Skin epidermis (tissue), 12 donors: ENCODE measurements around the gene NIPAL1.
A peak's percentile ranks its signal among the peaks of the same experiment; 100 is the strongest.
"Not testable (repeated sequence)": the region's sequence is repeated elsewhere in the genome, so short reads cannot be mapped to it uniquely, and the experiment has no call there.

ENCODE experiments used
- H3K27ac ChIP-seq, 21 experiments: fragments of 200-600 bp; sonication (generic) in 11 of 21; one replicate each; pipeline ENCODE4 v1.5.0; 2020; ENCODE audit warnings: mild to moderate bottlenecking in 3 of 21, inconsistent platforms in 2 of 21, moderate library complexity in 2 of 21
- H3K4me3 ChIP-seq, 7 experiments: fragments of 200-600 bp; sonication (generic) in 2 of 7; one replicate each; pipeline ENCODE4 v1.5.0; 2020; ENCODE audit warnings: inconsistent platforms in 2 of 7, mild to moderate bottlenecking in 2 of 7, moderate library complexity in 1 of 7

NIPAL1 gene

DNA sequence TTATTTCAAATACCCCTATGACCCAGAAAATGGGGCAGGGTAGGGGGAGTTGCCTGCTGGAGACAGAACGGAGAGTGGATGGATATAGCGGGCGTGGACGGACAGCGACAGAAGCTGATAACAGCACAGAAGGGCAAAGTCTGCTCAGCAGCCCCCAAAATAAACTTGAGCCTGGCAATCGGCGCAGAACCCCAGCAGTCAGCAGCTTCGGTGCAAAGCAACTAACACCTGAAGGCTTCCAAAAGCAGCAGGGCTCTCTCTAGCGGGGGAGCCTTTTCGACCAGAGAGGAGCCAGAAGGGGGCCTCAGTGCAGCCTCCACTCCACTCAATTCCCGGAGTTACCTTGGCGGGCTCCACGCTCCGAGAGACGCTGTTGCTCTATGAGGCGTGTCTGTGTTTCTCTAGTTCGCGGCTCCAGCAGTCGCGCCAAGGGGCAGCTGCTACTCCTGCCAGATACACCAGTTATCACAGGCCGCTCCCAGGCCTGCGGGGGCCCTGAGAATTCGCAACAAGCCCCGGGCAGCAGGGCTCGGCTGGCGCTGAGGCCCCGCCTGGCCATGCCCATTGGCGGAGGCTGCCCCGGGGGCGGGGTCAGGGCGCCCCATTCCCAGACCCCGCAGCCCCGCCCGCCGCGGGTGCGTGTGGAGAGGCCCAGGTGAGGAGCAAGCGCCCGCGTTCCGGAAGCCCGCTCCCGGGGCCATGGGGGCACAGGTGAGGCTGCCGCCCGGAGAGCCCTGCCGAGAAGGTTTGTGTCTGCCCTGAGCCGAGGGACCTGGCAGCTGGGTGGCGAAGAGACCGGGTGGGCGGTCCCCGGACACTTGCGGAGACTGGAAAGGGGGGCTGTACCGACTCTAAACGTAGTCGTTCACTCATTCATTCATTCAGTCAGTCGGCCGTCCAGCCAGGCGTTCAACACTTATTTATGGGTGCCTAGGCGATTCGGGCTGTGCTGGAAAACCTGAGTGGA lies at the start of gene NIPAL1, which contains the start of gene CNGA1:
Gene NIPAL1, plus strand, starts transcription at position 632 of the 967 bp plus-strand sequence. Its CDS starts 68 bp downstream, at position 700.
Gene CNGA1, minus strand, starts transcription at position 541 of the 967 bp plus-strand sequence. CDS start 63,992 bp downstream, outside the sequence.
- peak within 1 kb of the TSS; percentile 59 to 92 (median 85) for H3K27ac ChIP-seq
- H3K4me3 ChIP-seq = peak within 1 kb of the TSS; percentile 21 to 67 (median 51)

GRCh38 chr4:47968847-47969246 lies 47.7 kb upstream of the NIPAL1 start:
- Histone ChIP-seq H3K27ac (no peak overlapping the region), H3K4me3 (no peak overlapping the region)

DNA sequence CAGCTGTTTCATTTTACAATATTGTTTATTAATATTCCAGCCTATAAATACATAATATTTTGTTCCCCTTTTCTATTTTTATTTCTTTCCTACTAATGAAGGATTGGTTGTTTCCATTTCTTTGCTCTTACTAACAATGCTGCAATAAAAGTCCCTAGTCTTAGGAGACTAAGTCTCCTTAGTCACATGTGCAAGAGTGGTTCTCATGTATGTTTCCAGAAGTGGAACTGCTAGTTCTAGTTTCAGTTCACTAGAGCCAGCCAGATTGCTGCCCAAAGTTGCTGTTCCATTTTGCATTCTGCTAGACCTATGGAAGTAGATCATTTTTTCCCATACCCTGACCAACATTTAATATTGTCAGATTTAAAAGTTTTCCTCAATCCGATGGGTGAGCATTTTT lies 44.4 kb upstream of the NIPAL1 start:
- Histone ChIP-seq H3K4me3 (no peak overlapping the region), H3K27ac (no peak overlapping the region)

- H3K27ac ChIP-seq = no peak overlapping the region
- no peak overlapping the region for H3K4me3 ChIP-seq
These were observed 43.9 kb upstream of the NIPAL1 start for GRCh38 chr4:47972721-47973120.

DNA sequence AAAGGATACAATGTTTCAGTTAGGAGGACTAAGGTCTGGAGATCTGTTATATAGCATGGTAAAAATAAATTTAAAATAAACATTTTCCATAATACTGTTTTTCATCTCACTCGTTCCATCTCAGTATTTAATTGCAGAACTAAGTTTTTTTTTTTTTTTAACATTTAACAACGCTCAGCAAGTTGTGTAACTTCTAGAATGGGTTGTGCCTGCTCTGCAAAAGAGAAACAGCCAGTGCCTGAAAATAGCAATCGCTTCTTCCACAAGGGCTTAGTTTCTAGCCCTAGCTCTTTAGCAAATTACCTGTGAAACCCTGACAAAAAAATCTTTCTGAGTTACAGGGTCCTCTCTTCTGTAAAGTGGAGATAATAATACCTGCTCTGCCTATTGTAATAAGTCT lies 42.0 kb upstream of the NIPAL1 start:
- H3K27ac ChIP-seq = no peak overlapping the region
- no peak overlapping the region for H3K4me3 ChIP-seq

- Histone ChIP-seq H3K4me3 (no peak overlapping the region), H3K27ac (no peak overlapping the region)
These were observed 26.4 kb upstream of the NIPAL1 start for GRCh38 chr4:47990145-47990544.

DNA sequence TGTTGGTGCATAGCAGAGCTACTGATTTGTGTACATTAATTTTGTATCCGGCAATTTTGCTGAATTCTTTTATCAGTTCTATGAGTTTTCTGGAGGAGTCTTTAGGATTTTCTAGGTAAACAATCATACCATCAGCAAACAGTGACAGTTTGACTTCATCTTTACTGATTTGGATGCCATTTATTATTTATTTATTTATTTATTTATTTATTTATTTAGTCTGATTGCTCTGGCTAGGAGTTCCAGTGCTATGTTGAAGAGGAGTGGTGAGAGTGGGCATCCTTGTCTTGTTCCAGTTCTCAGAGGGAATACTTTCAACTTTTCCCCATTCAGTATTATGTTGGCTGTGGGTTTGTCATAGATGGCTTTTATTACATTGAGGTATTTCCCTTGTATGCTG lies 24.1 kb upstream of the NIPAL1 start:
- not testable (repeated sequence) for H3K27ac ChIP-seq, H3K4me3 ChIP-seq

- Histone ChIP-seq H3K4me3 (no peak overlapping the region), H3K27ac (no peak overlapping the region)
These were observed 20.6 kb upstream of the NIPAL1 start for GRCh38 chr4:47996021-47996420.

- no peak overlapping the region for H3K4me3 ChIP-seq
- H3K27ac ChIP-seq = no peak overlapping the region
These were observed 14.3 kb upstream of the NIPAL1 start for GRCh38 chr4:48002267-48002666.

DNA sequence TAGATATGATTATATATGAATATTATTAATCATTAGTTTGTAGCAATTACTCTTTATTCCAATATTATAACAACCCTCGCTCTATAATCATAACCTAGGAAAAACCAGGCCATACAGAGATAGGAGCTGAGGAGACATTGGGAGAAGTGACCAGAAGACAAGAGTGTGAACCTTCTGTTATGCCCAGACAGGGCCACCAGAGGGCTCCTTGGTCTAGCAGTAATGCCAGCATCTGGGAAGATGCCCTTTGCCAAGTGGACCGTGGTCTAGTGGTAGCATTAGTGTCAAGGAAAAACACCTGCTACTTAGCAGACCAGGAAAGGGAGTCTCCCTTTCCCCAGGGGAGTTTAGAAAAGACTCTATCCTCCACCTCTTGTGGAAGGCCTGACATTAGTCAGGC lies 13.0 kb upstream of the NIPAL1 start:
- H3K27ac ChIP-seq, H3K4me3 ChIP-seq: not testable (repeated sequence)

GRCh38 chr4:48005781-48006180 lies 10.8 kb upstream of the NIPAL1 start:
- H3K27ac ChIP-seq = no peak overlapping the region
- no peak overlapping the region for H3K4me3 ChIP-seq

DNA sequence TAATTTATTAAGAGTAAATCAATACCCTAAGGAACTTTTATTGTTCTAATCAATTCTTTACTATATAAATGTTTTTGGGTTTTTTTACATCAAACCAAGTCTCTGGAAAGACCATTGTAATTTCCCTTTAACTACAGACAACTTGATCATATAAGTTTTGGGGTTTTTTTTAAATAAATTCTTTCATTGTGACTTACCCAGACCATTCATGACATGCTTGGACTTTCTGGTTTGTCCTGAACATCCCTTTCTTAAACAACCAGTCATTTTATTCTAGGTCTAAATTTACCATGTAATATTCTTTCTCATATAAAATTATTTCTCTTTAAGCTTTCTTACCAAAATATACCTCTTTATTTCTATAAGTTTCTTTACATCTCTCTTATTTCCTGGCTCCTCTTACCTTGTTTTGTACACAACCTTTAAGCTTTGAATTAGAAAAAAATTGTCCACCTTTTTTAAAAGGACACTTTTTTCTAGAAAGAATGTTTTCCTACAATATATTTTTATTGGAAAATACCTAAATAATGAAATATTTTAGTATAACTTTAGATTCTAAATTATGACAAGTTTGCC lies 8.5 kb upstream of the NIPAL1 start:
- H3K4me3 ChIP-seq = no peak overlapping the region
- H3K27ac ChIP-seq = no peak overlapping the region

- H3K4me3 ChIP-seq, H3K27ac ChIP-seq: not testable (repeated sequence)
These were observed 5.7 kb upstream of the NIPAL1 start for GRCh38 chr4:48010906-48011305.

DNA sequence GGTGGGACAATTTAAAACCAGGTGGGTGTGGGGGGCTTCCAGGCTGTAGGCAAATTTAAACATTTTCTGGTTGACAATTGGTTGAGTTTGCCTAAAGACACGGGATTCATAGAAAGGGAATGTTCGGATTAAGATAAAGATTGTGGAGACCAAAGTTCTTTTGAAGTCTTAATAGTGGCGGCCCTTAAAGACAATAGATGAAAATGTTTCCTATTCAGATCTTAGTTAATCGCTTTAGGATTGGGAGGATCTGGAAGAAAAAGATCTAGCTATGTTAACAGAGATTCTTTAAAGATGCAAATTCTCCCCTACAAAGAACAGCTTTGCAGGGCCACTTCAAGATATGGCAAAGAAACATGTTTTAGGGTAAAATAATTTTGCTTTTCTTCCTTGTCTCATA lies 4.8 kb upstream of the NIPAL1 start:
- no peak overlapping the region for H3K4me3 ChIP-seq
- no peak overlapping the region for H3K27ac ChIP-seq

DNA sequence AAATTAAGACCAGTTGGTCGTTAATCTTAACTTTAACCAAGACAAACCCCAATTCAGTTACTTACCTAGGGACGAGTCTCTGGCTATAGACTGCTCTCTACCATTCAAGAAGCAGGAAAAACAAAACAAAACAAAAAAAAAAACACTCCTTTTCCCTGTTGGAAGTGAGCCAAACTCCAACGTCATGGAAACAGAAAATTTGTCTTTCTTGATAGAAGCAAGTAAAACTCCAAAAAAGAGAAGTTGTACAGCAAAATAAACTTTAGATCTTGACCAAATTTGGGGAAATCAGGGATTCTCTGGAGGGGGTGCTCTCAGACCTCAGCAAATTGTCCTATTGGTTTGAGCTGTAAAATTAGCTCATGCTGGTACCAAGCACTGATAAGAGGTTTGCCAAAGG lies 3.7 kb upstream of the NIPAL1 start:
- Histone ChIP-seq H3K4me3 (no peak overlapping the region), H3K27ac (no peak overlapping the region)

- Histone ChIP-seq H3K4me3 (no peak overlapping the region), H3K27ac (peak overlapping the region in 20 of 21 experiments; percentile 31 to 92 (median 80))
These were observed 1.4 kb upstream of the NIPAL1 start for GRCh38 chr4:48015216-48015615.

- H3K4me3 ChIP-seq = peak overlapping the region in 6 of 7 experiments; percentile 21 to 67 (median 52)
- H3K27ac ChIP-seq = peak overlapping the region; percentile 31 to 92 (median 79)
These were observed 894 bp upstream of the NIPAL1 start for GRCh38 chr4:48015678-48016077.

DNA sequence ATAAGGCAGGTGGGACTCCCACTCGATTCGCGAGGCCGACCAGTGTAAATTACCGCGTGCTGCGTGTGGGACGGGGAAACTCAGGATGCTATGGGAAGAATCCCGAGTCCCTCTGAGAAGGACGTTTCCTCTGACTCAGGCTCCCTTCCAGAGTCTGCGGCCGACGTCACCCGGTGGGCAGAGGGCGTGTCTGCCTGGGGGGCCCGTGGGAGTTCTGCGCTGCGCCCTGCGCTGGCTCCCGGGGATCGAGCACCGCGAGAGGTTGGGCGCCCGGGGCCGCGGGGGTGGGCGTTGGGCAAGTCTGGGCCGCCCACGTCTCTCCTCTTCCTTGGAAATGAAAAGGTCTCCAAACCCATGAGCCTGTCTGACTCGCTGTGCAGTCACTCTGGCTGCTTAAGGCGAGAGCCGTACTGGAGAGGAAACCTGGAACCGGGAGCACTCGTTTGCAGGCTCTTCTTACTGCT lies 568 bp downstream of the NIPAL1 start:
- peak overlapping the region in 20 of 21 experiments; percentile 59 to 92 (median 86) for H3K27ac ChIP-seq
- H3K4me3 ChIP-seq = peak overlapping the region; percentile 21 to 67 (median 51)

GRCh38 chr4:48018112-48018511 lies 1.5 kb downstream of the NIPAL1 start:
- peak overlapping the region in 3 of 7 experiments; percentile 53 to 67 (median 54) for H3K4me3 ChIP-seq

GRCh38 chr4:48021100-48021499 lies 4.5 kb downstream of the NIPAL1 start:
- no peak overlapping the region for H3K4me3 ChIP-seq
- H3K27ac ChIP-seq = no peak overlapping the region

More at GRCh38 chr4:48018112-48018511, 1.5 kb downstream of the NIPAL1 start:
- peak overlapping the region in 4 of 21 experiments; percentile 14 to 90 (median 50) for H3K27ac ChIP-seq
